ENCODE measurements around the gene SLC27A4.

DNA sequence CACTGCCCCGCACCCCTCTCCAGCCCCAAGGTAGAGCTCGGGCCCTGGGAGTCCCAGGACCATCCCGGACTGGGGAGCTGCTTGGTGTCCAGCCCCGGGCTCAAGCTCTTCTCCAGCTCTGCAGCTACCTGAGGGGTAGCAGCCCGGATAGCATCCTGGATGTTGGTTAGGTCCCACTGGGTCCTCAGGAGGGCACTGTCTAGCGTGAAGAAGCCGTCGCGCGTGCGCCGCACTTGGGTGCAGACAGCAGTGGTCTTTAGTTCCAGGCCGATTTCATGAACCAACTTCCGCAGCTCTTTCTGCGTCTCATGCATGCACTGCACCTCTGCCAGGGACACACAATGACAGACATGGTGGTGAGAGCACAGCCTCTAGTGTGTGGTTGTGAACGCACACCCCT is 30.8 kb upstream of the SLC27A4 start:
- TF ChIP-seq, protein P1, sequence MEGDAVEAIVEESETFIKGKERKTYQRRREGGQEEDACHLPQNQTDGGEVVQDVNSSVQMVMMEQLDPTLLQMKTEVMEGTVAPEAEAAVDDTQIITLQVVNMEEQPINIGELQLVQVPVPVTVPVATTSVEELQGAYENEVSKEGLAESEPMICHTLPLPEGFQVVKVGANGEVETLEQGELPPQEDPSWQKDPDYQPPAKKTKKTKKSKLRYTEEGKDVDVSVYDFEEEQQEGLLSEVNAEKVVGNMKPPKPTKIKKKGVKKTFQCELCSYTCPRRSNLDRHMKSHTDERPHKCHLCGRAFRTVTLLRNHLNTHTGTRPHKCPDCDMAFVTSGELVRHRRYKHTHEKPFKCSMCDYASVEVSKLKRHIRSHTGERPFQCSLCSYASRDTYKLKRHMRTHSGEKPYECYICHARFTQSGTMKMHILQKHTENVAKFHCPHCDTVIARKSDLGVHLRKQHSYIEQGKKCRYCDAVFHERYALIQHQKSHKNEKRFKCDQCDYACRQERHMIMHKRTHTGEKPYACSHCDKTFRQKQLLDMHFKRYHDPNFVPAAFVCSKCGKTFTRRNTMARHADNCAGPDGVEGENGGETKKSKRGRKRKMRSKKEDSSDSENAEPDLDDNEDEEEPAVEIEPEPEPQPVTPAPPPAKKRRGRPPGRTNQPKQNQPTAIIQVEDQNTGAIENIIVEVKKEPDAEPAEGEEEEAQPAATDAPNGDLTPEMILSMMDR (IDR thresholded peaks at IDR 0.05): no peak
- TF ChIP-seq POLR2A (IDR thresholded peaks at IDR 0.05): no peak
